WI38 (cell line): Measurements from ENCODE around the gene PLA2G2D.

ENCODE experiments used
- H3K4me3 ChIP-seq: 2 replicates; pipeline ENCODE4 v1.5.1; 2011; ENCODE audit warnings: low read depth, mild to moderate bottlenecking, control low read depth, low read length
- CTCF ChIP-seq: IDR thresholded peaks from 2 replicates; pipeline ENCODE4 v1.5.1; 2012; ENCODE audit warnings: low read depth, mild to moderate bottlenecking, control low read depth, low read length

PLA2G2D gene

GRCh38 chr1:20119347-20119746 is at the start of gene PLA2G2D:
PLA2G2D (minus strand) TSS chr1:20119536; CDS start chr1:20119498, 38 bp downstream.
- TF ChIP-seq CTCF = no peak
- H3K4me3 ChIP-seq = no peak within 1 kb of the TSS

- H3K4me3 ChIP-seq = no peak overlapping the region
- no peak for TF ChIP-seq CTCF
Measured at GRCh38 chr1:20168564-20169491, 49.5 kb upstream of the PLA2G2D start.

- no peak for TF ChIP-seq CTCF
Measured at GRCh38 chr1:20167126-20167525, 47.8 kb upstream of the PLA2G2D start.

GRCh38 chr1:20166051-20166450 is 46.7 kb upstream of the PLA2G2D start:
- TF ChIP-seq CTCF = no peak

More at GRCh38 chr1:20167126-20167525, 47.8 kb upstream of the PLA2G2D start:
- no peak overlapping the region for H3K4me3 ChIP-seq

GRCh38 chr1:20165522-20165951 is 46.2 kb upstream of the PLA2G2D start:
- H3K4me3 ChIP-seq = no peak overlapping the region
- 0 out of 2 replicates have a peak, but pooled peaks have one; percentile 12 for TF ChIP-seq CTCF

More at GRCh38 chr1:20166051-20166450, 46.7 kb upstream of the PLA2G2D start:
- no peak overlapping the region for H3K4me3 ChIP-seq

GRCh38 chr1:20164694-20165202 is 45.4 kb upstream of the PLA2G2D start:
- TF ChIP-seq CTCF = no peak
- no peak overlapping the region for H3K4me3 ChIP-seq

- H3K4me3 ChIP-seq = no peak overlapping the region
- TF ChIP-seq CTCF = no peak
Measured at GRCh38 chr1:20160034-20160433, 40.7 kb upstream of the PLA2G2D start.
